ENCODE results near the gene DEXI.

Gene DEXI

DNA sequence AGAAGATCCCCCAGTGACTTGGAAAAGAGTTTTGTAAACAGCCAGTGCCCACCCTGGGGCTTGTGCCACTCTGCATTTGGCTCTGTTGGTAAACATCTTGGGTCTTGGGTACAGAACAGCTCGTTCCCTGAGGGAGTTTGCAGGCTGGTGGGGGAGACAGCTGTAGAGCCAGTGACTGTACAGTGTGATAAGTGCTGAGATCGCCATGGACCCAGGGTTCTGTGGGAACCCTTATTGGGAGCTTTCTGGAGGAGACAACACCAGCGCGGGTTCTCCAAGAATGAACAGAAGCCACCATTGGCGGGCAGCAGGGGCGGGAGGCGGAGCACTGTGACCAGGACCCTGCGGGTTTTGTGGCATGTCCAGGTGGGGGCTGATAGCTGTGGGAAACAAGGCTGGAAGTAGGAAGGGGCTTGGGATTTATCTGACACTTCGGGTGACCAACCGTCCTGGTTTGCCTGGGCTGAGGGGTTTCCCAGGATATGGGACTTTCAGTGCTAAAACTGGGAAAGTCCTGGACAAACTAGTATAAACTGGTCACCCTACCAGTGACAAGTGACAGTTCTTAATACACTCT lies 5.0 kb upstream of the DEXI start:
- H3K36me3 ChIP-seq (ENCODE audit: control insufficient read depth in 2 of 2, insufficient read depth in 1 of 2, low read length in 2 of 2) = no peaks in the 10 kb centered on the region
- POLR2A ChIA-PET = no interaction called here
- no peak overlapping the region for H3K4me3 ChIP-seq (ENCODE audit: low read depth, low read length)
- peaks cover 23% of the 10 kb centered on the region for H3K4me1 ChIP-seq (ENCODE audit: control insufficient read depth, insufficient read depth, low read length)
- H3K27ac ChIP-seq (ENCODE audit: extremely low read depth, low read depth, low read length) = no peak overlapping the region
- TF ChIP-seq ZNF239 (tag by site-specific recombination; IDR thresholded peaks at IDR 0.05) (no peak), ZIC2 (tag by site-specific recombination; IDR thresholded peaks at IDR 0.05) (no peak), ZNF391 (tag by site-specific recombination; IDR thresholded peaks at IDR 0.05; ENCODE audit: borderline replicate concordance, low read depth) (no peak), ZNF324 (tag by site-specific recombination; IDR thresholded peaks at IDR 0.05) (no peak), ZBTB7A (tag by site-specific recombination; IDR thresholded peaks at IDR 0.05; ENCODE audit: low read depth) (no peak), ZNF558 (tag by site-specific recombination; IDR thresholded peaks at IDR 0.05) (no peak), ZNF585B (tag by site-specific recombination; IDR thresholded peaks at IDR 0.05) (no peak), ZNF366 (tag by site-specific recombination; conservative IDR thresholded peaks at IDR 0.05) (no peak), ZNF664 (tag by site-specific recombination; IDR thresholded peaks at IDR 0.05) (no peak), ZNF600 (tag by site-specific recombination; IDR thresholded peaks at IDR 0.05) (no peak), ZSCAN30 (tag by site-specific recombination; IDR thresholded peaks at IDR 0.05) (no peak), ZBTB17 (tag by site-specific recombination; IDR thresholded peaks at IDR 0.05) (no peak), ZNF416 (tag by site-specific recombination; IDR thresholded peaks at IDR 0.05) (no peak)
- TF ChIP-seq, protein P1, sequence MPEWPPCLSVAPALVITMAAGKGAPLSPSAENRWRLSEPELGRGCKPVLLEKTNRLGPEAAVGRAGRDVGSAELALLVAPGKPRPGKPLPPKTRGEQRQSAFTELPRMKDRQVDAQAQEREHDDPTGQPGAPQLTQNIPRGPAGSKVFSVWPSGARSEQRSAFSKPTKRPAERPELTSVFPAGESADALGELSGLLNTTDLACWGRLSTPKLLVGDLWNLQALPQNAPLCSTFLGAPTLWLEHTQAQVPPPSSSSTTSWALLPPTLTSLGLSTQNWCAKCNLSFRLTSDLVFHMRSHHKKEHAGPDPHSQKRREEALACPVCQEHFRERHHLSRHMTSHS (tag by site-specific recombination; IDR thresholded peaks at IDR 0.05) = no peak
- TF ChIP-seq, protein P2, sequence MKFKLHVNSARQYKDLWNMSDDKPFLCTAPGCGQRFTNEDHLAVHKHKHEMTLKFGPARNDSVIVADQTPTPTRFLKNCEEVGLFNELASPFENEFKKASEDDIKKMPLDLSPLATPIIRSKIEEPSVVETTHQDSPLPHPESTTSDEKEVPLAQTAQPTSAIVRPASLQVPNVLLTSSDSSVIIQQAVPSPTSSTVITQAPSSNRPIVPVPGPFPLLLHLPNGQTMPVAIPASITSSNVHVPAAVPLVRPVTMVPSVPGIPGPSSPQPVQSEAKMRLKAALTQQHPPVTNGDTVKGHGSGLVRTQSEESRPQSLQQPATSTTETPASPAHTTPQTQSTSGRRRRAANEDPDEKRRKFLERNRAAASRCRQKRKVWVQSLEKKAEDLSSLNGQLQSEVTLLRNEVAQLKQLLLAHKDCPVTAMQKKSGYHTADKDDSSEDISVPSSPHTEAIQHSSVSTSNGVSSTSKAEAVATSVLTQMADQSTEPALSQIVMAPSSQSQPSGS (tag by site-specific recombination; IDR thresholded peaks at IDR 0.05; ENCODE audit: low read depth) = no peak
- TF ChIP-seq, protein P3, sequence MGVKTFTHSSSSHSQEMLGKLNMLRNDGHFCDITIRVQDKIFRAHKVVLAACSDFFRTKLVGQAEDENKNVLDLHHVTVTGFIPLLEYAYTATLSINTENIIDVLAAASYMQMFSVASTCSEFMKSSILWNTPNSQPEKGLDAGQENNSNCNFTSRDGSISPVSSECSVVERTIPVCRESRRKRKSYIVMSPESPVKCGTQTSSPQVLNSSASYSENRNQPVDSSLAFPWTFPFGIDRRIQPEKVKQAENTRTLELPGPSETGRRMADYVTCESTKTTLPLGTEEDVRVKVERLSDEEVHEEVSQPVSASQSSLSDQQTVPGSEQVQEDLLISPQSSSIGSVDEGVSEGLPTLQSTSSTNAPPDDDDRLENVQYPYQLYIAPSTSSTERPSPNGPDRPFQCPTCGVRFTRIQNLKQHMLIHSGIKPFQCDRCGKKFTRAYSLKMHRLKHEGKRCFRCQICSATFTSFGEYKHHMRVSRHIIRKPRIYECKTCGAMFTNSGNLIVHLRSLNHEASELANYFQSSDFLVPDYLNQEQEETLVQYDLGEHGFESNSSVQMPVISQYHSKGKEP (tag by site-specific recombination; IDR thresholded peaks at IDR 0.05) = no peak
- TF ChIP-seq, protein P4, sequence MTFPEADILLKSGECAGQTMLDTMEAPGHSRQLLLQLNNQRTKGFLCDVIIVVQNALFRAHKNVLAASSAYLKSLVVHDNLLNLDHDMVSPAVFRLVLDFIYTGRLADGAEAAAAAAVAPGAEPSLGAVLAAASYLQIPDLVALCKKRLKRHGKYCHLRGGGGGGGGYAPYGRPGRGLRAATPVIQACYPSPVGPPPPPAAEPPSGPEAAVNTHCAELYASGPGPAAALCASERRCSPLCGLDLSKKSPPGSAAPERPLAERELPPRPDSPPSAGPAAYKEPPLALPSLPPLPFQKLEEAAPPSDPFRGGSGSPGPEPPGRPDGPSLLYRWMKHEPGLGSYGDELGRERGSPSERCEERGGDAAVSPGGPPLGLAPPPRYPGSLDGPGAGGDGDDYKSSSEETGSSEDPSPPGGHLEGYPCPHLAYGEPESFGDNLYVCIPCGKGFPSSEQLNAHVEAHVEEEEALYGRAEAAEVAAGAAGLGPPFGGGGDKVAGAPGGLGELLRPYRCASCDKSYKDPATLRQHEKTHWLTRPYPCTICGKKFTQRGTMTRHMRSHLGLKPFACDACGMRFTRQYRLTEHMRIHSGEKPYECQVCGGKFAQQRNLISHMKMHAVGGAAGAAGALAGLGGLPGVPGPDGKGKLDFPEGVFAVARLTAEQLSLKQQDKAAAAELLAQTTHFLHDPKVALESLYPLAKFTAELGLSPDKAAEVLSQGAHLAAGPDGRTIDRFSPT (tag by site-specific recombination; IDR thresholded peaks at IDR 0.05) = no peak
- TF ChIP-seq, protein P5, sequence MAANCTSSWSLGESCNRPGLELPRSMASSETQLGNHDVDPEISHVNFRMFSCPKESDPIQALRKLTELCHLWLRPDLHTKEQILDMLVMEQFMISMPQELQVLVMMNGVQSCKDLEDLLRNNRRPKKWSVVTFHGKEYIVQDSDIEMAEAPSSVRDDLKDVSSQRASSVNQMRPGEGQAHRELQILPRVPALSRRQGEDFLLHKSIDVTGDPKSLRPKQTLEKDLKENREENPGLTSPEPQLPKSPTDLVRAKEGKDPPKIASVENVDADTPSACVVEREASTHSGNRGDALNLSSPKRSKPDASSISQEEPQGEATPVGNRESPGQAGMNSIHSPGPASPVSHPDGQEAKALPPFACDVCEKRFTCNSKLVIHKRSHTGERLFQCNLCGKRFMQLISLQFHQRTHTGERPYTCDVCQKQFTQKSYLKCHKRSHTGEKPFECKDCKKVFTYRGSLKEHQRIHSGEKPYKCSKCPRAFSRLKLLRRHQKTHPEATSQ (tag by site-specific recombination; IDR thresholded peaks at IDR 0.05) = no peak
- no peaks in the 10 kb centered on the region for H3K9me3 ChIP-seq (ENCODE audit: control insufficient read depth, insufficient read depth, low read depth, low read length)
- CTCF ChIA-PET = interaction anchor here (0.7 to 8.0 kb wide), 4 partner anchors 9 to 449 kb away, joined by 3 to 72 read pairs (median 3); no protein-coding TSS in a partner anchor

DNA sequence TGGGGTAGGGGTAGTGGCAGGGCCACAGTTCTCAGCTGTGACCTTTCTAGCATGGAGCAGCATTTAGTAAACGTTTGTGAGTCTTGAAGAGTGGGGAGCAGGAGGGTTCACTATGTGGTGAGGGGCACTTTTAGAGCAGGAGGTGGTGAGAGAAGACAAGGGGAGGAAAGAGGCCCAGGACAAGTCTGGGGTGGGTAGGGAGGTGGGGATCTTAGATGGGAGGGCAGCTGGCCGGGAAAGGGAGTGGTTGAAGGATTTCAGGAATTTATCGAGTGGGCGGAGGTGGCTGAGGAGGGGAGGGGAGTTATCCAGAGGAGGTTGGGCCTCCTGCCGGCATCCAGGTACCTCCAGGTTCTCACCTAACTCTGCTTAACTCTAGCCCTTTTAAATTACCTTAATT lies 4.0 kb upstream of the DEXI start:
- Histone ChIP-seq H3K4me3 (ENCODE audit: low read depth, low read length) (no peak overlapping the region; the same call in 1 of the 2 replicates), H3K4me1 (ENCODE audit: control insufficient read depth, insufficient read depth, low read length) (peaks cover 19% of the 10 kb centered on the region), H3K9me3 (ENCODE audit: control insufficient read depth, insufficient read depth, low read depth, low read length) (no peaks in the 10 kb centered on the region), H3K36me3 (ENCODE audit: control insufficient read depth in 2 of 2, insufficient read depth in 1 of 2, low read length in 2 of 2) (no peaks in the 10 kb centered on the region), H3K27ac (ENCODE audit: extremely low read depth, low read depth, low read length) (no peak overlapping the region)
- ChIA-PET POLR2A (no interaction called here), CTCF (interaction anchor here (0.6 to 8.0 kb wide), 3 partner anchors 16 to 450 kb away, joined by 3 to 72 read pairs (median 3); no protein-coding TSS in a partner anchor)
- TF ChIP-seq ZNF624 (tag by site-specific recombination; IDR thresholded peaks at IDR 0.05) (no peak), ZFHX2 (tag by site-specific recombination; conservative IDR thresholded peaks at IDR 0.05) (peak; percentile 71), ZNF701 (tag by site-specific recombination; IDR thresholded peaks at IDR 0.05) (no peak), MZF1 (tag by site-specific recombination; IDR thresholded peaks at IDR 0.05; ENCODE audit: borderline replicate concordance) (no peak), ZNF658 (tag by site-specific recombination; IDR thresholded peaks at IDR 0.05) (no peak), ZNF530 (tag by site-specific recombination; IDR thresholded peaks at IDR 0.05; ENCODE audit: low read depth) (no peak), ZNF48 (tag by site-specific recombination; IDR thresholded peaks at IDR 0.05) (no peak), ZNF221 (tag by site-specific recombination; IDR thresholded peaks at IDR 0.05; ENCODE audit: borderline replicate concordance) (no peak), ZNF138 (tag by site-specific recombination; IDR thresholded peaks at IDR 0.05; ENCODE audit: borderline replicate concordance) (no peak), HOXC10 (CRISPR knock-in tag; IDR thresholded peaks at IDR 0.05) (no peak), ZNF341 (tag by site-specific recombination; IDR thresholded peaks at IDR 0.05; ENCODE audit: low read depth) (peak; percentile 65)

Data from HEK293 (cell line).